GM12878 (cell line): Measurements from ENCODE around the gene CRYZL1. TPM values are rescaled to one million over a fixed set of nuclear protein-coding genes. Genes with fewer than 3 reads are reported as not detected.
"Not testable (repeated sequence)": the region's sequence is repeated elsewhere in the genome, so short reads cannot be mapped to it uniquely, and the experiment has no call there.

ENCODE experiments used
- ATAC-seq: fragments of 200-7000 bp; cut with Tn5 transposase; 3 replicates; pipeline ENCODE4 v1.9.1; 2020; ENCODE audit warnings: mild to moderate bottlenecking, moderate library complexity
- BruUV-seq: library from RNA; stranded (reverse); fragments of 400-500 nt; replicated peaks from 2 replicates; lab custom pipeline; 2021; lab: Mats Ljungman, UMichigan
- CTCF ChIA-PET: fragments of 300-600 bp; sonication (Branson Sonifier 250); formaldehyde crosslinking; extraction: SDS; loops from one replicate; lab custom pipeline; 2021; ENCODE audit warnings: inconsistent platforms; lab: Yijun Ruan, JAX
- POLR2A ChIA-PET: fragments of 350-600 bp; formaldehyde crosslinking; extraction: SDS; loops from one replicate; lab custom pipeline; 2021; ENCODE audit warnings: inconsistent platforms; lab: Charles Lee
- RAD21 ChIA-PET: fragments of 300-600 bp; sonication (Branson Sonifier 250); formaldehyde crosslinking; loops from one replicate; lab custom pipeline; 2023; ENCODE audit warnings: antibody characterized with exemption; ENCODE audit not compliant: unreplicated experiment; lab: Charles Lee
- SMC1A ChIA-PET: fragments of 300-600 bp; sonication (Branson Sonifier 250); formaldehyde crosslinking; loops from one replicate; lab custom pipeline; 2023; ENCODE audit not compliant: unreplicated experiment, uncharacterized antibody; lab: Charles Lee
- DNase-seq: peaks from one replicate; pipeline ENCODE4 v3.0.0-alpha.2; 2011; ENCODE audit warnings: low read depth, low spot score
- FAIRE-seq: peaks from 3 replicates; lab custom pipeline; 2011; peaks lifted over from hg19 to GRCh38; lab: Jason Lieb, UNC
- H2AFZ ChIP-seq: 2 replicates; pipeline ENCODE4 v1.6.0; 2011; ENCODE audit warnings: low read depth, low read length, control low read depth; ENCODE audit not compliant: control insufficient read depth
- H3K27ac ChIP-seq: 2 replicates; pipeline ENCODE4 v1.5.1; 2011; ENCODE audit warnings: control low read depth; ENCODE audit not compliant: control insufficient read depth, insufficient read depth
- H3K27me3 ChIP-seq, 2 experiments: replicated peaks in 1 of 2; 2 replicates each; pipeline versions ENCODE4 v1.6.0 to v1.6.1; 2011; ENCODE audit warnings: low read length in 1 of 2; ENCODE audit not compliant: control insufficient read depth in 2 of 2, insufficient read depth in 2 of 2
- H3K36me3 ChIP-seq, 2 experiments: 2 replicates each; pipeline ENCODE4 v1.5.1; 2011; ENCODE audit warnings: low read length in 1 of 2; ENCODE audit not compliant: control insufficient read depth in 2 of 2, insufficient read depth in 2 of 2
- H3K4me1 ChIP-seq: 2 replicates; pipeline ENCODE4 v1.6.1; 2011; ENCODE audit warnings: mild to moderate bottlenecking, low read length, moderate library complexity, mixed read lengths; ENCODE audit not compliant: control insufficient read depth, insufficient read depth
- H3K4me2 ChIP-seq: 2 replicates; pipeline ENCODE4 v1.6.0; 2011; ENCODE audit warnings: control low read depth; ENCODE audit not compliant: control insufficient read depth, insufficient read depth
- H3K4me3 ChIP-seq: fragments of 200-600 bp; sonication (generic); 2 replicates; pipeline ENCODE4 v1.5.1; 2016
- H3K79me2 ChIP-seq: 2 replicates; pipeline ENCODE4 v1.6.0; 2011; ENCODE audit warnings: low read length; ENCODE audit not compliant: control insufficient read depth, insufficient read depth
- H3K9ac ChIP-seq: 2 replicates; pipeline ENCODE4 v1.8.0; 2011; ENCODE audit warnings: low read length, control low read depth, mixed read lengths; ENCODE audit not compliant: control insufficient read depth, insufficient read depth
- H3K9me3 ChIP-seq: replicated peaks from 3 replicates; pipeline ENCODE4 v1.5.1; 2011; ENCODE audit warnings: mild to moderate bottlenecking, low read length; ENCODE audit not compliant: control insufficient read depth, insufficient read depth
- H4K20me1 ChIP-seq: 2 replicates; pipeline ENCODE4 v1.6.0; 2011; ENCODE audit not compliant: control insufficient read depth, insufficient read depth
- EED ChIP-seq: sonication (generic); IDR thresholded peaks from 2 replicates; pipeline ENCODE4 v1.6.1; 2016; ENCODE audit warnings: antibody characterized with exemption, low read depth
- EZH2 ChIP-seq: IDR thresholded peaks from 2 replicates; pipeline ENCODE4 v1.6.1; 2012; ENCODE audit warnings: low read depth, mild to moderate bottlenecking, control low read depth, inconsistent platforms, low read length, borderline replicate concordance; ENCODE audit not compliant: control insufficient read depth
- HDAC2 ChIP-seq: fragments of 200-600 bp; sonication (generic); IDR thresholded peaks from 2 replicates; pipeline ENCODE4 v1.6.1; 2017
- KDM1A ChIP-seq: fragments of 200-600 bp; sonication (generic); IDR thresholded peaks from 2 replicates; pipeline ENCODE4 v1.6.1; 2016; ENCODE audit warnings: borderline replicate concordance
- NRF1 ChIP-seq: conservative IDR thresholded peaks from 2 replicates; pipeline ENCODE4 v1.6.1; 2011; ENCODE audit warnings: mild to moderate bottlenecking, low read depth, low read length, improper control_type of control experiment
- PML ChIP-seq: IDR thresholded peaks from 2 replicates; pipeline ENCODE4 v1.6.1; 2012; ENCODE audit warnings: low read length, inconsistent platforms
- SIN3A ChIP-seq: IDR thresholded peaks from 2 replicates; pipeline ENCODE4 v1.6.1; 2012; ENCODE audit warnings: low read depth, low read length, improper control_type of control experiment
- SREBF2 ChIP-seq: IDR thresholded peaks from 2 replicates; pipeline ENCODE4 v1.6.1; 2012; ENCODE audit warnings: mild to moderate bottlenecking, low read length
- TBL1XR1 ChIP-seq: IDR thresholded peaks from 2 replicates; pipeline ENCODE4 v1.6.1; 2012; ENCODE audit warnings: low read depth, low read length, improper control_type of control experiment
- USF1 ChIP-seq: IDR thresholded peaks from 2 replicates; pipeline ENCODE4 v1.6.1; 2011; ENCODE audit warnings: borderline replicate concordance, low read depth, mild to moderate bottlenecking, moderate library complexity, mixed read lengths, low read length; ENCODE audit not compliant: insufficient read depth; ENCODE audit errors: extremely low read length
- ZBTB33 ChIP-seq: fragments of 450-650 bp; IDR thresholded peaks from 2 replicates; pipeline ENCODE4 v1.6.1; 2017; ENCODE audit warnings: mild to moderate bottlenecking
- ZZZ3 ChIP-seq: IDR thresholded peaks from 2 replicates; pipeline ENCODE4 v1.6.1; 2011; ENCODE audit warnings: low read depth; ENCODE audit not compliant: control insufficient read depth, insufficient read length
- WGBS: methylation state at CpG from one replicate; pipeline ENCODE4 v1.1.6; 2016; ENCODE audit warnings: low lambda C conversion rate; ENCODE audit not compliant: insufficient replicate concordance, insufficient coverage; ENCODE audit errors: missing lambda C conversion rate; 5-methylcytosine and 5-hydroxymethylcytosine counted together
- in situ Hi-C: fragments of 300-500 bp; cut with MboI; formaldehyde crosslinking; loops from 9 replicates; pipeline ENCODE4 v1.14.3; 2018; ENCODE audit warnings: mixed read lengths
- intact Hi-C: fragments of 100-400 bp; cut with micrococcal nuclease; formaldehyde crosslinking; loops from one replicate; pipeline ENCODE4 v1.14.2; 2022; ENCODE audit not compliant: unreplicated experiment
- polyA plus RNA-seq, 11 experiments: library from polyadenylated mRNA; depleted of rRNA in 4 of 11; unstranded in 6 of 11; stranded (reverse) in 5 of 11; fragments of >200 nt; fragmentation: Nextera tagmentation in 4 of 11; fragmentation: Illumina TruSeq in 1 of 11; extraction: Ambion mirVana in 4 of 11; extraction: Trizol in 1 of 11; gene quantifications; 1 replicate in 1 of 11; 2 replicates in 10 of 11; pipeline versions ENCODE4 v1.2.1 to v1.2.3, GENCODE V29; 2011 to 2016; ENCODE audit warnings: inconsistent platforms in 2 of 11, missing spikeins in 2 of 11, low read depth in 1 of 11
- total RNA-seq, 4 experiments: library from RNA; depleted of rRNA in 3 of 4; stranded (reverse); fragments of >200 nt in 3 of 4; fragmentation: Illumina TruSeq in 1 of 4; extraction: Trizol in 1 of 4; gene quantifications; 2 replicates each; pipeline versions ENCODE4 v1.2.1 to v1.2.3, GENCODE V29; 2013 to 2021

CRYZL1 gene
- total and polyA plus RNA-seq, 10 of the 15 experiments (the other 5 are each of a cell fraction or from before 2014, with no cell fraction given) = 14.3 to 72.4 (median 30.7) TPM

- TF ChIP-seq TBL1XR1 (no peak), SIN3A (no peak), PML (no peak), ZBTB33 (no peak), HDAC2 (no peak), SREBF2 (no peak), NRF1 (no peak), USF1 (no peak), KDM1A (no peak), ZZZ3 (no peak), EED (no peak), EZH2 (no peak)
Measured at GRCh38 chr21:33677450-33677849, 35.9 kb upstream of the CRYZL1 start (continued).

GRCh38 chr21:33676666-33677065 is 35.1 kb upstream of the CRYZL1 start:
- H2AFZ ChIP-seq, FAIRE-seq, H3K4me2 ChIP-seq, RAD21 ChIA-PET, H3K36me3 ChIP-seq, H3K4me3 ChIP-seq, SMC1A ChIA-PET, POLR2A ChIA-PET, H4K20me1 ChIP-seq, in situ Hi-C loops, H3K27ac ChIP-seq, H3K27me3 ChIP-seq, H3K9ac ChIP-seq, H3K79me2 ChIP-seq, ATAC-seq, BruUV-seq, DNase-seq, H3K4me1 ChIP-seq, CTCF ChIA-PET, intact Hi-C loops, H3K9me3 ChIP-seq: not testable (repeated sequence)
- WGBS = 48% methylated on average over 5 of the region's 5 CpGs
